ENCODE data around the gene MGAT4A. TPM values are rescaled to one million over a fixed set of nuclear protein-coding genes. Genes with fewer than 3 reads are reported as not detected.

Gene MGAT4A
- total RNA-seq (ENCODE audit: unreplicated experiment) = 35.8 TPM
- long read RNA-seq, full-length matches to known transcripts = 1 of 2 reads
- long read RNA-seq, partial matches to known transcripts = 1 of 2 reads
- long read RNA-seq, other reads (novel, unspliced or antisense) = 0 of 2 reads

GRCh38 chr2:98731041-98731893 lies at the start of gene MGAT4A:
Gene MGAT4A (minus strand): TSS chr2:98731132. CDS start chr2:98726332, 4,800 bp downstream.
- Mint-ChIP-seq H3K27ac (ENCODE audit: unreplicated experiment) (peak within 1 kb of the TSS; percentile 79), H3K4me1 (ENCODE audit: low read depth, unreplicated experiment) (peaks cover 21% of the 10 kb centered on the region), H3K9me3 (ENCODE audit: unreplicated experiment) (peaks cover 3% of the 10 kb centered on the region), H3K4me3 (ENCODE audit: unreplicated experiment) (peak within 1 kb of the TSS; percentile 90), H3K27me3 (ENCODE audit: unreplicated experiment) (peaks cover 8% of the 10 kb centered on the region), H3K36me3 (ENCODE audit: unreplicated experiment) (peaks cover 6% of the 10 kb centered on the region)
- TF ChIP-seq CTCF (IDR thresholded peaks at IDR 0.05; ENCODE audit: partially characterized antibody, unreplicated experiment) = no peak
- DNase-seq = peak; percentile 71

GRCh38 chr2:98778741-98779483 lies 48.0 kb upstream of the MGAT4A start:
- H3K9me3 Mint-ChIP-seq (ENCODE audit: unreplicated experiment) = peaks cover 6% of the 10 kb centered on the region
- TF ChIP-seq CTCF (IDR thresholded peaks at IDR 0.05; ENCODE audit: partially characterized antibody, unreplicated experiment) = no peak
- H3K4me1 Mint-ChIP-seq (ENCODE audit: low read depth, unreplicated experiment) = peaks cover 8% of the 10 kb centered on the region
- no peak overlapping the region for H3K4me3 Mint-ChIP-seq (ENCODE audit: unreplicated experiment)
- no peak overlapping the region for H3K27ac Mint-ChIP-seq (ENCODE audit: unreplicated experiment)
- peaks cover 3% of the 10 kb centered on the region for H3K27me3 Mint-ChIP-seq (ENCODE audit: unreplicated experiment)
- peaks cover 10% of the 10 kb centered on the region for H3K36me3 Mint-ChIP-seq (ENCODE audit: unreplicated experiment)
- DNase-seq = no peak

GRCh38 chr2:98778151-98778550 lies 47.2 kb upstream of the MGAT4A start:
- no peak overlapping the region for H3K27ac Mint-ChIP-seq (ENCODE audit: unreplicated experiment)
- peaks cover 10% of the 10 kb centered on the region for H3K36me3 Mint-ChIP-seq (ENCODE audit: unreplicated experiment)
- no peak for DNase-seq
- peaks cover 8% of the 10 kb centered on the region for H3K4me1 Mint-ChIP-seq (ENCODE audit: low read depth, unreplicated experiment)
- no peak overlapping the region for H3K4me3 Mint-ChIP-seq (ENCODE audit: unreplicated experiment)
- TF ChIP-seq CTCF (IDR thresholded peaks at IDR 0.05; ENCODE audit: partially characterized antibody, unreplicated experiment) = no peak
- peaks cover 1% of the 10 kb centered on the region for H3K27me3 Mint-ChIP-seq (ENCODE audit: unreplicated experiment)
- peaks cover 6% of the 10 kb centered on the region for H3K9me3 Mint-ChIP-seq (ENCODE audit: unreplicated experiment)

- Mint-ChIP-seq H3K4me1 (ENCODE audit: low read depth, unreplicated experiment) (peaks cover 11% of the 10 kb centered on the region), H3K9me3 (ENCODE audit: unreplicated experiment) (peaks cover 8% of the 10 kb centered on the region), H3K27me3 (ENCODE audit: unreplicated experiment) (peaks cover 1% of the 10 kb centered on the region), H3K36me3 (ENCODE audit: unreplicated experiment) (peaks cover 10% of the 10 kb centered on the region), H3K4me3 (ENCODE audit: unreplicated experiment) (no peak overlapping the region), H3K27ac (ENCODE audit: unreplicated experiment) (no peak overlapping the region)
- TF ChIP-seq CTCF (IDR thresholded peaks at IDR 0.05; ENCODE audit: partially characterized antibody, unreplicated experiment) = no peak
- DNase-seq = no peak
Observed at GRCh38 chr2:98777710-98778109, 46.8 kb upstream of the MGAT4A start.

Data from glutamatergic neuron (in vitro differentiated cells).